HFF-Myc (cell line): ENCODE results near the gene ZSWIM9.
"Not testable (repeated sequence)": the region's sequence is repeated elsewhere in the genome, so short reads cannot be mapped to it uniquely, and the experiment has no call there.

Experiments
- DNase-seq: peaks from one replicate; pipeline ENCODE4 v3.0.0-alpha.2; 2011; ENCODE audit warnings: low read depth; ENCODE audit errors: extremely low read depth
- H3K4me3 ChIP-seq: replicated peaks from 2 replicates; pipeline ENCODE4 v1.5.1; 2011; ENCODE audit warnings: low read depth, mild to moderate bottlenecking, control low read depth, low read length
- CTCF ChIP-seq: IDR thresholded peaks from 2 replicates; pipeline ENCODE4 v1.5.1; 2012; ENCODE audit warnings: mild to moderate bottlenecking, low read depth, low read length, control low read depth; ENCODE audit errors: missing control alignments

ZSWIM9 gene

GRCh38 chr19:48210005-48210404 is 39.5 kb downstream of the ZSWIM9 start:
- no peak overlapping the region for H3K4me3 ChIP-seq

GRCh38 chr19:48213959-48214358 is 43.5 kb downstream of the ZSWIM9 start:
- H3K4me3 ChIP-seq, result no peak overlapping the region
- DNase-seq, result no peak
- TF ChIP-seq CTCF, result no peak

More at GRCh38 chr19:48210005-48210404, 39.5 kb downstream of the ZSWIM9 start:
- no peak for DNase-seq
- TF ChIP-seq CTCF, result no peak

- TF ChIP-seq CTCF, result no peak
- no peak overlapping the region for H3K4me3 ChIP-seq
- no peak for DNase-seq
These were observed 46.5 kb downstream of the ZSWIM9 start for GRCh38 chr19:48216933-48217332.

GRCh38 chr19:48218997-48219396 is 48.5 kb downstream of the ZSWIM9 start:
- no peak overlapping the region for H3K4me3 ChIP-seq
- DNase-seq, result no peak
- no peak for TF ChIP-seq CTCF

GRCh38 chr19:48220784-48221183 is 50.3 kb downstream of the ZSWIM9 start:
- DNase-seq, H3K4me3 ChIP-seq: not testable (repeated sequence)

- TF ChIP-seq CTCF, result no peak
- no peak overlapping the region for H3K4me3 ChIP-seq
- DNase-seq, result no peak
These were observed 51.1 kb downstream of the ZSWIM9 start for GRCh38 chr19:48221628-48222027.

GRCh38 chr19:48230555-48231129 is 60.2 kb downstream of the ZSWIM9 start:
- no peak overlapping the region for H3K4me3 ChIP-seq

More at GRCh38 chr19:48230555-48231129, 60.2 kb downstream of the ZSWIM9 start:
- no peak for DNase-seq
- TF ChIP-seq CTCF, result no peak
